Measurements from ENCODE around the gene ARHGAP36. TPM values are rescaled to one million over a fixed set of nuclear protein-coding genes. Genes with fewer than 3 reads are reported as not detected.

The ARHGAP36 gene
- polyA plus RNA-seq (2012; ENCODE audit: insufficient read depth, insufficient read length, low read depth) = 0.40 TPM

- no peaks in the 10 kb centered on the region for H3K36me3 ChIP-seq
- no peaks in the 10 kb centered on the region for H3K27me3 ChIP-seq
- H3K4me3 ChIP-seq (ENCODE audit: low read depth, low read length) = no peak within 1 kb of the TSS
- TF ChIP-seq CTCF (IDR thresholded peaks at IDR 0.05; ENCODE audit: low read depth, low read length) = no peak
- no peaks in the 10 kb centered on the region for H3K9me3 ChIP-seq
- no peak for DNase-seq
- no peaks in the 10 kb centered on the region for H3K4me1 ChIP-seq
Measured at GRCh38 chrX:131058136-131058868, at the start of gene ARHGAP36. ARHGAP36 (plus strand) TSS chrX:131058346; CDS start chrX:131081666, 23,320 bp downstream.

- no peak for DNase-seq
- no peak for TF ChIP-seq CTCF (IDR thresholded peaks at IDR 0.05; ENCODE audit: low read depth, low read length)
- no peak overlapping the region for H3K4me3 ChIP-seq (ENCODE audit: low read depth, low read length)
- H3K27me3 ChIP-seq = no peaks in the 10 kb centered on the region
- H3K36me3 ChIP-seq = no peaks in the 10 kb centered on the region
- H3K4me1 ChIP-seq = no peaks in the 10 kb centered on the region
- H3K9me3 ChIP-seq = no peaks in the 10 kb centered on the region
Measured at GRCh38 chrX:131010186-131010585, 48.0 kb upstream of the ARHGAP36 start.

- peaks cover 12% of the 10 kb centered on the region for H3K4me1 ChIP-seq
- H3K9me3 ChIP-seq = no peaks in the 10 kb centered on the region
- DNase-seq = peak; percentile 56
- H3K36me3 ChIP-seq = no peaks in the 10 kb centered on the region
- TF ChIP-seq CTCF (IDR thresholded peaks at IDR 0.05; ENCODE audit: low read depth, low read length) = no peak
- no peak overlapping the region for H3K4me3 ChIP-seq (ENCODE audit: low read depth, low read length)
- no peaks in the 10 kb centered on the region for H3K27me3 ChIP-seq
Measured at GRCh38 chrX:131025336-131025735, 32.8 kb upstream of the ARHGAP36 start.

- H3K9me3 ChIP-seq = no peaks in the 10 kb centered on the region
- H3K36me3 ChIP-seq = no peaks in the 10 kb centered on the region
- no peaks in the 10 kb centered on the region for H3K27me3 ChIP-seq
- H3K4me1 ChIP-seq = peaks cover 18% of the 10 kb centered on the region
- no peak overlapping the region for H3K4me3 ChIP-seq (ENCODE audit: low read depth, low read length)
- TF ChIP-seq CTCF (IDR thresholded peaks at IDR 0.05; ENCODE audit: low read depth, low read length) = no peak
- DNase-seq = peak; percentile 48
Measured at GRCh38 chrX:131032354-131033230, 25.6 kb upstream of the ARHGAP36 start.

GRCh38 chrX:131034063-131034462 lies 24.1 kb upstream of the ARHGAP36 start:
- Histone ChIP-seq H3K9me3 (no peaks in the 10 kb centered on the region), H3K4me3 (ENCODE audit: low read depth, low read length) (no peak overlapping the region), H3K27me3 (no peaks in the 10 kb centered on the region), H3K4me1 (peaks cover 18% of the 10 kb centered on the region), H3K36me3 (no peaks in the 10 kb centered on the region)
- no peak for TF ChIP-seq CTCF (IDR thresholded peaks at IDR 0.05; ENCODE audit: low read depth, low read length)
- DNase-seq = peak; percentile 20
